ENCODE results near the gene HDAC3.
A peak's percentile ranks its signal among the peaks of the same experiment; 100 is the strongest.

- TF ChIP-seq ZBTB33 (IDR thresholded peaks at IDR 0.05; ENCODE audit: borderline replicate concordance, low read depth) (no peak), REST (IDR thresholded peaks at IDR 0.05; ENCODE audit: low read depth, low read length) (no peak), CTCF (IDR thresholded peaks at IDR 0.05) (no peak), FOXJ3 (CRISPR knock-in tag; IDR thresholded peaks at IDR 0.05) (no peak), SIN3A (IDR thresholded peaks at IDR 0.05; ENCODE audit: borderline replicate concordance, low read depth, low read length) (no peak), YY1 (IDR thresholded peaks at IDR 0.05; ENCODE audit: low read depth) (no peak), RCOR1 (IDR thresholded peaks at IDR 0.05; ENCODE audit: low read length) (no peak), RXRA (IDR thresholded peaks at IDR 0.05; ENCODE audit: borderline replicate concordance, low read depth) (no peak), NFIC (IDR thresholded peaks at IDR 0.05; ENCODE audit: borderline replicate concordance) (no peak), USF2 (IDR thresholded peaks at IDR 0.05; ENCODE audit: borderline replicate concordance, low read depth, low read length) (no peak), RAD21 (IDR thresholded peaks at IDR 0.05; ENCODE audit: low read length) (no peak), NRF1 (IDR thresholded peaks at IDR 0.05; ENCODE audit: low read depth, low read length) (no peak), TAF1 (IDR thresholded peaks at IDR 0.05; ENCODE audit: borderline replicate concordance, low read depth, low read length) (no peak; the same call in 1 of the 2 replicates), POLR2AphosphoS5 (IDR thresholded peaks at IDR 0.05; ENCODE audit: low read depth, low read length) (peak; percentile 70; the same call in 1 of the 2 replicates)
Observed at GRCh38 chr5:141650851-141651727, 14.4 kb upstream of the HDAC3 start, which contains the start of gene FCHSD1.
